ENCODE data around the gene DESI2.

The DESI2 gene

DNA sequence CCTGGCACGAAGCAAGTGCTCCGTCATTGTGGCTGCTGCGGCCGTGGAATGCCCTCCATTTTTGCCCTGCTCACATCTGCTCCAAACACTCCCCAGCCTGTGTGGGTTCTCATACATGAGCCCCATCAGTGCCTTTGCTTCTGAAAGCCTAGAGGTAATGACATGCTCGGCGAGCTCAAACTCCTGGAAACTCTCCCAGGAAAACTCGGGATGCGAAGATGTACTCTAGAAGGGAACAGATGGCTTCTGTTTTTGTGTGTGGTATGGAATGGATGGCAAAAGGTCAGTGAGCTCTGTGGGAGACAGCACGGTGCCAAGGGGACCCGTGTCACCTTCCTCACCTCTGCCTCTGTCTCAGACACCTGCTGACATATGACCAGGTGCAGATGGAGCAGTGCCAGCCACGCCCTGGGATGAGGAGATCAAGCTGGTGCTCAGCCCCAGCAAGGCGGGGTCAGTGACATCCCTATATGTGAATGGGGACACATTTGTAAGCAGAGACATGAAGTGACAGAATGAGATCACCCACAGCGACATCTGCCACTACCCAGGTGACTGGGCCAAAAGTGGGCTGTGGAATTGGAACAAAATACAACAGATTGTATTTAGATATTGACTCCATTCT lies 98.5 kb downstream of the DESI2 start:
- TF ChIP-seq, protein P1, sequence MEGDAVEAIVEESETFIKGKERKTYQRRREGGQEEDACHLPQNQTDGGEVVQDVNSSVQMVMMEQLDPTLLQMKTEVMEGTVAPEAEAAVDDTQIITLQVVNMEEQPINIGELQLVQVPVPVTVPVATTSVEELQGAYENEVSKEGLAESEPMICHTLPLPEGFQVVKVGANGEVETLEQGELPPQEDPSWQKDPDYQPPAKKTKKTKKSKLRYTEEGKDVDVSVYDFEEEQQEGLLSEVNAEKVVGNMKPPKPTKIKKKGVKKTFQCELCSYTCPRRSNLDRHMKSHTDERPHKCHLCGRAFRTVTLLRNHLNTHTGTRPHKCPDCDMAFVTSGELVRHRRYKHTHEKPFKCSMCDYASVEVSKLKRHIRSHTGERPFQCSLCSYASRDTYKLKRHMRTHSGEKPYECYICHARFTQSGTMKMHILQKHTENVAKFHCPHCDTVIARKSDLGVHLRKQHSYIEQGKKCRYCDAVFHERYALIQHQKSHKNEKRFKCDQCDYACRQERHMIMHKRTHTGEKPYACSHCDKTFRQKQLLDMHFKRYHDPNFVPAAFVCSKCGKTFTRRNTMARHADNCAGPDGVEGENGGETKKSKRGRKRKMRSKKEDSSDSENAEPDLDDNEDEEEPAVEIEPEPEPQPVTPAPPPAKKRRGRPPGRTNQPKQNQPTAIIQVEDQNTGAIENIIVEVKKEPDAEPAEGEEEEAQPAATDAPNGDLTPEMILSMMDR (IDR thresholded peaks at IDR 0.05; ENCODE audit: insufficient read depth, low read depth, low read length, missing control alignments) = no peak
- H3K4me3 ChIP-seq (ENCODE audit: low read depth, low read length) = no peak overlapping the region
- DNase-seq (ENCODE audit: low read depth) = no peak

DNA sequence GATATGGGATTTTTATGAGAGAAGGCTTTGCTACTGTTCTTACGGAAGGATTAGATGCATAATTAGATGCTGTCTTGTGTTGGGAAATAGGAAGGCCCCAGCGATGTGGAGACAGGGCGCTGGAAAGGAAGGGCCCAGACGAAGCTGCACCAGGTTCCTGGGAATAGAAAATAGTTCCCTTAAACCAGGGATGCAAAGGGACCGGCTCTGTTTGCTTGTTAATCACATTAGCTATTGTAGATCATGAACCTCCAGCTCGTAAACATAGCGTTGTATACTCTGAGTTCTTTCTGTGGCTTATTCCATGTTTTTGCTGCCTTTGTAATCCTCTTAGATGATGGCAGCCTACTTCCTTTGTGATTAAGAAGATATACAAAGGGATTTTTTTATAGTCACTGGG lies 102.7 kb downstream of the DESI2 start:
- TF ChIP-seq, protein P1 (IDR thresholded peaks at IDR 0.05; ENCODE audit: insufficient read depth, low read depth, low read length, missing control alignments) = no peak

DNA sequence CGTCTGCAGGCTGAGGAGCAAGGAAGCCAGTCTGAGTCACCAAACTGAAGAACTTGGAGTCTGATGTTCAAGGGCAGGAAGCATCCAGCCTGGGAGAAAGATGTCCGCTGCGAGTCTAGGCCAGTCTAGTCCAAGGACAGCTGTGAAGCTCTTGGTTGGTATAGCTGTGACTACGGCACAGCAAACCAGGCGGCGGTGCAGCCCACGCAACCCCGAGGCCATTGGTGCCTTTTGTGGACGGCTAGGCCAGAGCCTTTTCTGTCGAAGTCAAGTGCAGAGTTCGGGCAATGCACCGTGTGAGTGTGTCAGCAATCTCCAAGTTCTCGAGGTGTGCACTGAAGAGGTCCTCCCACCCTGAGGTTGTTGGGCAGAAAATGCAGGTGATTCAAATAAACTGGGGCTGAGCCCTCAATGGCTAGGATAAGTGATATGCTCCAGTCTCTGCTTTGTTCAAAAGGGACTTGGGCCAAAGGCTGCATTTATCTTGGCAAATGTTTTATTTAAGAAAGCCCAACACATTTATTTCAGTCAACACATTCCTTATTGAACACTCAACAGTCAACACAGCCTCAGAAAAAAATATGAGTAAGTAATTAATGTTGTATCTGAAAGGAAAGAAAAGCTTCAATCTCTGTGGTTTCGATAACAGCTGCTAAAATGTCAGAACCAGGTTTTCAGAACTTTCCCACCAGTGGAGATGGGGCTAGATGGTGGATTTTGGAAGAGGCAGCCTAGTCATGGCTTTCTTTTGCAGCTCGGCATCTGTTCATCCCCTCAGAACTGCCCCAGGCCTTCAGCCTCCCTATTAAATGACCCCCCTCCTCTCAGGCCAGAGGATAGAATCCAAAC lies 104.4 kb downstream of the DESI2 start:
- H3K4me3 ChIP-seq (ENCODE audit: low read depth, low read length) = no peak overlapping the region
- no peak for DNase-seq (ENCODE audit: low read depth)
- TF ChIP-seq, protein P1 (IDR thresholded peaks at IDR 0.05; ENCODE audit: insufficient read depth, low read depth, low read length, missing control alignments) = no peak

More for the DNA sequence above, 102.7 kb downstream of the DESI2 start:
- no peak for DNase-seq (ENCODE audit: low read depth)
- no peak overlapping the region for H3K4me3 ChIP-seq (ENCODE audit: low read depth, low read length)

Data from GM12865 (cell line).